ENCODE data around the gene SCAF8. TPM values are rescaled to one million over a fixed set of nuclear protein-coding genes. Genes with fewer than 3 reads are reported as not detected.
A peak's percentile ranks its signal among the peaks of the same experiment; 100 is the strongest.
"Not testable (repeated sequence)": the region's sequence is repeated elsewhere in the genome, so short reads cannot be mapped to it uniquely, and the experiment has no call there.

The SCAF8 gene
- total and polyA plus RNA-seq, 5 experiments from 2014 or later = 11.0 to 67.1 (median 17.4) TPM

- Mint-ChIP-seq H3K36me3 (peaks cover 0 to 64% (median 19%) of the 10 kb centered on the region in 3 donors), H3K4me1 (peaks cover 17 to 98% (median 82%) of the 10 kb centered on the region in 4 donors), H3K27me3 (no peaks in the 10 kb centered on the region), H3K27ac (peak overlapping the region in 1 of 10 donors; percentile 83), H3K9me3 (no peaks in the 10 kb centered on the region), H3K4me3 (peak overlapping the region in 6 of 10 donors; percentile 0 to 62 (median 31))
- no peak for DNase-seq
- ATAC-seq = no peak
- POLR2A ChIA-PET = no interaction called here
These were observed 7.4 kb downstream of the SCAF8 start for GRCh38 chr6:154740658-154741057.

- DNase-seq = no peak
These were observed 9.7 kb downstream of the SCAF8 start for GRCh38 chr6:154742891-154743290.

GRCh38 chr6:154744029-154744745, 11.0 kb downstream of the SCAF8 start:
- H3K9me3 Mint-ChIP-seq, ATAC-seq, POLR2A ChIA-PET, H3K27me3 Mint-ChIP-seq, DNase-seq: not testable (repeated sequence)
- Mint-ChIP-seq H3K4me1 (peaks cover 10 to 98% (median 76%) of the 10 kb centered on the region in 4 donors), H3K36me3 (peaks cover 0 to 43% (median 17%) of the 10 kb centered on the region in 3 donors), H3K4me3 (peak overlapping the region in 6 of 10 donors; percentile 4 to 42 (median 31)), H3K27ac (peak overlapping the region in 1 of 10 donors; percentile 6)

More at GRCh38 chr6:154742891-154743290, 9.7 kb downstream of the SCAF8 start:
- H3K27me3 Mint-ChIP-seq = no peaks in the 10 kb centered on the region
- POLR2A ChIA-PET = no interaction called here
- peak overlapping the region in 8 of 10 donors; percentile 0 to 33 (median 18) for H3K4me3 Mint-ChIP-seq
- no peak for ATAC-seq
- peak overlapping the region in 2 of 10 donors; percentile 10 to 40 for H3K27ac Mint-ChIP-seq
- peaks cover 0 to 48% (median 17%) of the 10 kb centered on the region in 3 donors for H3K36me3 Mint-ChIP-seq
- H3K4me1 Mint-ChIP-seq = peaks cover 15 to 98% (median 83%) of the 10 kb centered on the region in 4 donors
- no peaks in the 10 kb centered on the region for H3K9me3 Mint-ChIP-seq

GRCh38 chr6:154745243-154745642, 12.0 kb downstream of the SCAF8 start:
- peaks cover 20 to 98% (median 77%) of the 10 kb centered on the region in 4 donors for H3K4me1 Mint-ChIP-seq
- peak overlapping the region in 2 of 10 donors; percentile 6 to 44 for H3K27ac Mint-ChIP-seq
- POLR2A ChIA-PET = no interaction called here
- no peak for DNase-seq
- peaks cover 0 to 47% (median 17%) of the 10 kb centered on the region in 3 donors for H3K36me3 Mint-ChIP-seq
- ATAC-seq = no peak
- no peaks in the 10 kb centered on the region for H3K9me3 Mint-ChIP-seq
- H3K4me3 Mint-ChIP-seq = peak overlapping the region in 7 of 10 donors; percentile 3 to 40 (median 20)
- H3K27me3 Mint-ChIP-seq = no peaks in the 10 kb centered on the region

GRCh38 chr6:154749341-154749740, 16.1 kb downstream of the SCAF8 start:
- Mint-ChIP-seq H3K4me3 (peak overlapping the region in 8 of 10 donors; percentile 0 to 64 (median 22)), H3K36me3 (peaks cover 0 to 28% (median 9%) of the 10 kb centered on the region in 3 donors), H3K9me3 (no peaks in the 10 kb centered on the region), H3K4me1 (peaks cover 17 to 91% (median 74%) of the 10 kb centered on the region in 4 donors), H3K27ac (peak overlapping the region in 4 of 10 donors; percentile 15 to 37 (median 28)), H3K27me3 (no peaks in the 10 kb centered on the region)
- ATAC-seq = no peak
- POLR2A ChIA-PET = interaction anchor here (0.5 to 0.7 kb wide), 2 partner anchors 20 to 508 kb away, joined by 3 to 5 read pairs; no protein-coding TSS in a partner anchor
- DNase-seq = no peak

- H3K27ac Mint-ChIP-seq = peak overlapping the region in 5 of 10 donors; percentile 20 to 67 (median 52)
- DNase-seq (no peak), ATAC-seq (no peak)
- peaks cover 0 to 19% (median 5%) of the 10 kb centered on the region in 3 donors for H3K36me3 Mint-ChIP-seq
- POLR2A ChIA-PET = no interaction called here
- H3K4me1 Mint-ChIP-seq = peaks cover 19 to 87% (median 72%) of the 10 kb centered on the region in 4 donors
- no peaks in the 10 kb centered on the region for H3K27me3 Mint-ChIP-seq
- H3K4me3 Mint-ChIP-seq = peak overlapping the region in 6 of 10 donors; percentile 6 to 30 (median 15)
- H3K9me3 Mint-ChIP-seq = no peaks in the 10 kb centered on the region
These were observed 18.0 kb downstream of the SCAF8 start for GRCh38 chr6:154751011-154751800.

- Mint-ChIP-seq H3K27me3 (no peaks in the 10 kb centered on the region), H3K4me1 (peaks cover 21 to 86% (median 71%) of the 10 kb centered on the region in 4 donors), H3K9me3 (no peaks in the 10 kb centered on the region), H3K27ac (peak overlapping the region in 2 of 10 donors; percentile 13 to 57), H3K36me3 (peaks cover 0 to 19% (median 5%) of the 10 kb centered on the region in 3 donors), H3K4me3 (no peak overlapping the region)
- POLR2A ChIA-PET = no interaction called here
- DNase-seq (no peak), ATAC-seq (no peak)
These were observed 18.8 kb downstream of the SCAF8 start for GRCh38 chr6:154752022-154752421.

GRCh38 chr6:154754152-154754551, 20.9 kb downstream of the SCAF8 start:
- Mint-ChIP-seq H3K27ac (peak overlapping the region in 6 of 10 donors; percentile 15 to 71 (median 50)), H3K9me3 (no peaks in the 10 kb centered on the region), H3K27me3 (no peaks in the 10 kb centered on the region), H3K4me1 (peaks cover 32 to 86% (median 79%) of the 10 kb centered on the region in 4 donors), H3K36me3 (peaks cover 0 to 32% (median 7%) of the 10 kb centered on the region in 3 donors), H3K4me3 (peak overlapping the region in 2 of 10 donors; percentile 19 to 23)
- peak; percentile 39 to 43 for ATAC-seq
- POLR2A ChIA-PET = no interaction called here
- no peak for DNase-seq

GRCh38 chr6:154757352-154758050, 24.3 kb downstream of the SCAF8 start:
- no peaks in the 10 kb centered on the region for H3K9me3 Mint-ChIP-seq
- H3K4me3 Mint-ChIP-seq = peak overlapping the region in 7 of 10 donors; percentile 3 to 53 (median 26)

GRCh38 chr6:154758125-154758524, 24.9 kb downstream of the SCAF8 start:
- H3K4me1 Mint-ChIP-seq = peaks cover 23 to 79% (median 67%) of the 10 kb centered on the region in 4 donors
- peak overlapping the region in 7 of 10 donors; percentile 8 to 42 (median 11) for H3K4me3 Mint-ChIP-seq
- DNase-seq (no peak), ATAC-seq (no peak)
- peaks cover 0 to 22% (median 9%) of the 10 kb centered on the region in 3 donors for H3K36me3 Mint-ChIP-seq
- H3K27ac Mint-ChIP-seq = peak overlapping the region in 4 of 10 donors; percentile 14 to 50 (median 30)
- POLR2A ChIA-PET = no interaction called here
- H3K27me3 Mint-ChIP-seq = no peaks in the 10 kb centered on the region
- H3K9me3 Mint-ChIP-seq = peaks cover 0 to 2% (median 0%) of the 10 kb centered on the region in 9 donors

More at GRCh38 chr6:154757352-154758050, 24.3 kb downstream of the SCAF8 start:
- peaks cover 0 to 22% (median 6%) of the 10 kb centered on the region in 3 donors for H3K36me3 Mint-ChIP-seq
- H3K27ac Mint-ChIP-seq = peak overlapping the region in 3 of 10 donors; percentile 5 to 20 (median 18)
- H3K4me1 Mint-ChIP-seq = peaks cover 20 to 75% (median 64%) of the 10 kb centered on the region in 4 donors
- ATAC-seq (no peak), DNase-seq (no peak)
- POLR2A ChIA-PET = interaction anchor here (0.5 kb wide), 1 partner anchor 10 kb away, joined by 3 read pairs; no protein-coding TSS in a partner anchor
- no peaks in the 10 kb centered on the region for H3K27me3 Mint-ChIP-seq

- Mint-ChIP-seq H3K4me1 (peaks cover 36 to 84% (median 71%) of the 10 kb centered on the region in 4 donors), H3K9me3 (peaks cover 0 to 2% (median 0%) of the 10 kb centered on the region in 9 donors), H3K4me3 (peak overlapping the region in 8 of 10 donors; percentile 3 to 58 (median 29)), H3K27me3 (no peaks in the 10 kb centered on the region), H3K36me3 (peaks cover 0 to 18% (median 12%) of the 10 kb centered on the region in 3 donors), H3K27ac (peak overlapping the region in 3 of 10 donors; percentile 6 to 55 (median 11))
- ATAC-seq (no peak), DNase-seq (no peak)
- POLR2A ChIA-PET = no interaction called here
These were observed 30.4 kb downstream of the SCAF8 start for GRCh38 chr6:154763650-154764049.
